ENCODE measurements around the gene YLPM1. TPM values are rescaled to one million over a fixed set of nuclear protein-coding genes. Genes with fewer than 3 reads are reported as not detected.

The YLPM1 gene, protein sequence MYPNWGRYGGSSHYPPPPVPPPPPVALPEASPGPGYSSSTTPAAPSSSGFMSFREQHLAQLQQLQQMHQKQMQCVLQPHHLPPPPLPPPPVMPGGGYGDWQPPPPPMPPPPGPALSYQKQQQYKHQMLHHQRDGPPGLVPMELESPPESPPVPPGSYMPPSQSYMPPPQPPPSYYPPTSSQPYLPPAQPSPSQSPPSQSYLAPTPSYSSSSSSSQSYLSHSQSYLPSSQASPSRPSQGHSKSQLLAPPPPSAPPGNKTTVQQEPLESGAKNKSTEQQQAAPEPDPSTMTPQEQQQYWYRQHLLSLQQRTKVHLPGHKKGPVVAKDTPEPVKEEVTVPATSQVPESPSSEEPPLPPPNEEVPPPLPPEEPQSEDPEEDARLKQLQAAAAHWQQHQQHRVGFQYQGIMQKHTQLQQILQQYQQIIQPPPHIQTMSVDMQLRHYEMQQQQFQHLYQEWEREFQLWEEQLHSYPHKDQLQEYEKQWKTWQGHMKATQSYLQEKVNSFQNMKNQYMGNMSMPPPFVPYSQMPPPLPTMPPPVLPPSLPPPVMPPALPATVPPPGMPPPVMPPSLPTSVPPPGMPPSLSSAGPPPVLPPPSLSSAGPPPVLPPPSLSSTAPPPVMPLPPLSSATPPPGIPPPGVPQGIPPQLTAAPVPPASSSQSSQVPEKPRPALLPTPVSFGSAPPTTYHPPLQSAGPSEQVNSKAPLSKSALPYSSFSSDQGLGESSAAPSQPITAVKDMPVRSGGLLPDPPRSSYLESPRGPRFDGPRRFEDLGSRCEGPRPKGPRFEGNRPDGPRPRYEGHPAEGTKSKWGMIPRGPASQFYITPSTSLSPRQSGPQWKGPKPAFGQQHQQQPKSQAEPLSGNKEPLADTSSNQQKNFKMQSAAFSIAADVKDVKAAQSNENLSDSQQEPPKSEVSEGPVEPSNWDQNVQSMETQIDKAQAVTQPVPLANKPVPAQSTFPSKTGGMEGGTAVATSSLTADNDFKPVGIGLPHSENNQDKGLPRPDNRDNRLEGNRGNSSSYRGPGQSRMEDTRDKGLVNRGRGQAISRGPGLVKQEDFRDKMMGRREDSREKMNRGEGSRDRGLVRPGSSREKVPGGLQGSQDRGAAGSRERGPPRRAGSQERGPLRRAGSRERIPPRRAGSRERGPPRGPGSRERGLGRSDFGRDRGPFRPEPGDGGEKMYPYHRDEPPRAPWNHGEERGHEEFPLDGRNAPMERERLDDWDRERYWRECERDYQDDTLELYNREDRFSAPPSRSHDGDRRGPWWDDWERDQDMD (N-terminal part only)
- 35.7 and 55.9 TPM in 2 replicates for total RNA-seq (ENCODE audit: low replicate concordance)

DNA sequence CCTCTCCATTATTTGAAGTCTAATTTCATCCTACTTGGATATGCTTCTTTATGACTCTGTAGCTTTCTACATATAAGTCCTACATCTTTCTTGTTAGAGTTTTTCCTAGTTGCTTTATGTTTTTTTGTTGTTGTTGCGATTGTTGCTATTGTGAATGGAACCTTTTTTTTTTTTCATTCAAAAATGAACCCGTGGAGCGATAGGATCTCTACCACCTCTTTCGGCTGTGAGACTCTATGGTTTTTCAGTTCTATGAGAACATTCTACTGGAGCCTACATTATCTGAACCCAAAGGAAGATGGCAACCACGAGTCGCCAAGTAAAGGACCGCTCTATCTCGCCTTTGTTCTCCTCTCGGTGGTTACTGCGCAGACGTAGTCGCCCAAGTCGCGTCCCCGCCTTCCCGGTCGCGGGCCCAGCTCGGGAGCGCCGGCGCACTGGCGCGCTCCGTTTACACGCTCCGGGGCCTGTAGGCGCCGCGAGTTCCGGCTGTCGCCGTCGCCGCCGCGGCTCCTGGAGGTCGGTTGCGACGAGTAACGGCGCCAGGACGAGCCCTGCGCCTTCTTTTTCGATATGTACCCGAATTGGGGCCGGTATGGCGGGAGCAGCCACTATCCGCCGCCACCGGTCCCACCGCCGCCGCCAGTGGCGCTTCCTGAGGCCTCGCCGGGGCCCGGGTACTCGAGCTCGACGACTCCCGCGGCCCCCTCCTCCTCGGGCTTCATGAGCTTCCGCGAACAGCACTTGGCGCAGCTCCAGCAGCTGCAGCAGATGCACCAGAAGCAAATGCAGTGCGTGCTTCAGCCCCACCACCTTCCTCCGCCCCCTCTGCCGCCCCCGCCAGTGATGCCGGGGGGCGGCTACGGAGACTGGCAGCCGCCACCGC lies at the start of gene YLPM1:
TSS of gene YLPM1 (plus strand) at position 400 of the 886 bp plus-strand sequence. CDS start at position 574, 174 bp downstream.
- H4K20me1 ChIP-seq (ENCODE audit: low read depth), result peaks cover 44% of the 10 kb centered on the region
- Mint-ChIP-seq H3K4me1 (peaks cover 36% of the 10 kb centered on the region), H3K36me3 (peaks cover 19% of the 10 kb centered on the region), H3K27me3 (ENCODE audit: insufficient read depth, low read depth) (peaks cover 4% of the 10 kb centered on the region), H3K27ac (peak within 1 kb of the TSS; percentile 91), H3K9me3 (peaks cover 3% of the 10 kb centered on the region), H3K4me3 (peak within 1 kb of the TSS; percentile 98)
- DNase-seq (ENCODE audit: low spot score), result peak; percentile 97
- no peaks in the 10 kb centered on the region for H3K9me3 ChIP-seq (ENCODE audit: low read depth)
- peak within 1 kb of the TSS; percentile 96 for H2AFZ ChIP-seq (replicated peaks)
- peak within 1 kb of the TSS; percentile 93 for H3K9ac ChIP-seq
- H3K36me3 ChIP-seq, result no peaks in the 10 kb centered on the region
- H3K4me2 ChIP-seq, result peak within 1 kb of the TSS; percentile 90
- H3K4me3 ChIP-seq, result peak within 1 kb of the TSS; percentile 76
- TF ChIP-seq CTCF (IDR thresholded peaks at IDR 0.05) (peak; percentile 70), EZH2phosphoT487 (IDR thresholded peaks at IDR 0.05) (peak; percentile 47), EZH2 (IDR thresholded peaks at IDR 0.05) (no peak)
- no peaks in the 10 kb centered on the region for H3F3A ChIP-seq (ENCODE audit: low read depth)
- H3K27ac ChIP-seq, result peak within 1 kb of the TSS; percentile 51
- peaks cover 20% of the 10 kb centered on the region for H3K4me1 ChIP-seq
- H3K27me3 ChIP-seq, result peaks cover 4% of the 10 kb centered on the region
- H3K79me2 ChIP-seq (ENCODE audit: low read depth), result peaks cover 50% of the 10 kb centered on the region

GRCh38 chr14:74713395-74713735 lies 49.8 kb upstream of the YLPM1 start:
- no peak for DNase-seq (ENCODE audit: low spot score)
- Histone ChIP-seq H3K4me2 (peak overlapping the region; percentile 86), H3K79me2 (ENCODE audit: low read depth) (peaks cover 61% of the 10 kb centered on the region), H2AFZ (replicated peaks) (peak overlapping the region; percentile 97), H3K4me1 (peaks cover 9% of the 10 kb centered on the region), H3K4me3 (peak overlapping the region; percentile 94), H4K20me1 (ENCODE audit: low read depth) (peaks cover 14% of the 10 kb centered on the region), H3K27ac (no peak overlapping the region), H3K36me3 (peaks cover 7% of the 10 kb centered on the region), H3K27me3 (no peaks in the 10 kb centered on the region), H3K9ac (peak overlapping the region; percentile 94), H3K9me3 (ENCODE audit: low read depth) (no peaks in the 10 kb centered on the region), H3F3A (ENCODE audit: low read depth) (no peaks in the 10 kb centered on the region)
- H3K4me3 Mint-ChIP-seq, result peak overlapping the region; percentile 97
- H3K27me3 Mint-ChIP-seq (ENCODE audit: insufficient read depth, low read depth), result no peaks in the 10 kb centered on the region
- TF ChIP-seq EZH2phosphoT487 (IDR thresholded peaks at IDR 0.05), result no peak
- H3K9me3 Mint-ChIP-seq, result no peaks in the 10 kb centered on the region
- H3K36me3 Mint-ChIP-seq, result no peaks in the 10 kb centered on the region
- H3K27ac Mint-ChIP-seq, result peak overlapping the region; percentile 6
- peaks cover 21% of the 10 kb centered on the region for H3K4me1 Mint-ChIP-seq

DNA sequence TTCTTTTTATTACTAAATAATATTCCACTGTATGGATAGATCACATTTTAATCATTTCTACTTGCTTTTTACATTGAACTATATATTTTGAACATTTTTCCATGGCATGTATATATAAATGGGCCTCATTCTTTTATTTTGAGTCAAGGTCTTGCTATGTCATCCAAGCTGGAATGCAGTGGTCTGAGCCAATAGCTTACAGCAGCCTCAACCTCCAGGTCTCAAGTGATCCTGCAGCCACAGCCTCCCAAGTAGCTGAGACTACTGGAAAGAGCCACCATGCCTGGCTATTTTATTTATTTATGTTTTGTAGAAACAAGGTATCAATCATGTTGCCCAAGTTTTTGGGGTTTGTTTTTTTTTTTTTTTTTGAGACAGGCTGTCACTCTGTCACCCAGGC lies 42.6 kb upstream of the YLPM1 start:
- H3K4me1 Mint-ChIP-seq, result no peaks in the 10 kb centered on the region
- no peaks in the 10 kb centered on the region for H3K4me1 ChIP-seq
- no peak overlapping the region for H3K27ac ChIP-seq
- peaks cover 6% of the 10 kb centered on the region for H3K36me3 ChIP-seq
- no peak for TF ChIP-seq EZH2 (IDR thresholded peaks at IDR 0.05)
- H3K36me3 Mint-ChIP-seq, result peaks cover 3% of the 10 kb centered on the region
- no peak overlapping the region for H2AFZ ChIP-seq (replicated peaks)
- H3K4me3 Mint-ChIP-seq, result no peak overlapping the region
- no peak overlapping the region for H3K4me3 ChIP-seq
- no peak overlapping the region for H3K4me2 ChIP-seq
- H3F3A ChIP-seq (ENCODE audit: low read depth), result no peaks in the 10 kb centered on the region
- H4K20me1 ChIP-seq (ENCODE audit: low read depth), result no peaks in the 10 kb centered on the region
- no peaks in the 10 kb centered on the region for H3K27me3 ChIP-seq
- no peak overlapping the region for H3K9ac ChIP-seq
- H3K79me2 ChIP-seq (ENCODE audit: low read depth), result no peaks in the 10 kb centered on the region
- H3K27ac Mint-ChIP-seq, result no peak overlapping the region
- no peaks in the 10 kb centered on the region for H3K9me3 ChIP-seq (ENCODE audit: low read depth)
- no peaks in the 10 kb centered on the region for H3K9me3 Mint-ChIP-seq
- no peaks in the 10 kb centered on the region for H3K27me3 Mint-ChIP-seq (ENCODE audit: insufficient read depth, low read depth)
- DNase-seq (ENCODE audit: low spot score), result no peak

Data from neural progenitor cell (in vitro differentiated cells).